GM12875 (cell line): Measurements from ENCODE around the gene SH2D3C.

Experiments
- H3K4me3 ChIP-seq: one replicate; pipeline ENCODE4 v1.5.1; 2011; ENCODE audit warnings: low read depth, low read length, control low read depth
- TF ChIP-seq, protein P1 (sequence below): IDR thresholded peaks from 2 replicates; pipeline ENCODE4 v1.5.1; 2011; ENCODE audit warnings: low read depth, mild to moderate bottlenecking, control low read depth, inconsistent platforms, low read length, moderate library complexity, borderline replicate concordance; ENCODE audit not compliant: insufficient read depth

The SH2D3C gene

DNA sequence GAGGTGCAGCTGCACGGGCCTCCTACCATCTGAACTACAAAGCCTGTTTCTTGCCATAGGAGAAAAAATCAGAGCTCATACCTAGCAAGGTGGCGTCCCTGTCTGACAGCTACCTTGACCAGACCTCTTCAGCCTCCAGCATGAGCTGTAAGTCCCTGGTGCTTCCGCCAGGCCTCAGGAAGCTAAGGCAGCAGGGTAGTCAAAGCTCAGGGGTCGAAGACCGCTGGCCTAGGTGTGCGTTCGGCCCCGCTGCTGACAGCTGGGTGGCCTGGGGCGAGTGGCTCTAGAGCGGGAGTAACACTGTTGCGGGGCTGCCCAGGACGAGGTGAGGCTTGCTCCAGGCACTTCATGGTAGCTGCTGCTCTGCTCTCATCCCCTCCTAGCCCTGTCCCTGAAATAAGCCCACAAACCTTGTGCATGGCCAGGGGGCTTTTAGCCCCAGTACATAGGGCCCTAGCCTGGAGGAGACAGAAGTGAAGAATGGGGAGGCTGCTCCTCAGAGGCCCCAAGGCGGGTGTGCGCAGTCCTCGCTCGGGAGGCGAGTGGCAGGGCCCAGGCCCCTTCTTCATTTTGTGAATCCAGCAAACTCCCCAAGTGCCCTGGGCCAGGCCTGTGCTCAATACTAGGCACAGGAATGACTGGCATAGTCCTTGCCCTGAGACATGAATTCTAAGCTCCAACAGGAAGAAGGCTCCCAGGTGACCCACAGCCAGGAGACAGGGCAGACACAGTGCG lies 48.8 kb downstream of the SH2D3C start:
- H3K4me3 ChIP-seq, result no peak overlapping the region
- TF ChIP-seq, protein P1, sequence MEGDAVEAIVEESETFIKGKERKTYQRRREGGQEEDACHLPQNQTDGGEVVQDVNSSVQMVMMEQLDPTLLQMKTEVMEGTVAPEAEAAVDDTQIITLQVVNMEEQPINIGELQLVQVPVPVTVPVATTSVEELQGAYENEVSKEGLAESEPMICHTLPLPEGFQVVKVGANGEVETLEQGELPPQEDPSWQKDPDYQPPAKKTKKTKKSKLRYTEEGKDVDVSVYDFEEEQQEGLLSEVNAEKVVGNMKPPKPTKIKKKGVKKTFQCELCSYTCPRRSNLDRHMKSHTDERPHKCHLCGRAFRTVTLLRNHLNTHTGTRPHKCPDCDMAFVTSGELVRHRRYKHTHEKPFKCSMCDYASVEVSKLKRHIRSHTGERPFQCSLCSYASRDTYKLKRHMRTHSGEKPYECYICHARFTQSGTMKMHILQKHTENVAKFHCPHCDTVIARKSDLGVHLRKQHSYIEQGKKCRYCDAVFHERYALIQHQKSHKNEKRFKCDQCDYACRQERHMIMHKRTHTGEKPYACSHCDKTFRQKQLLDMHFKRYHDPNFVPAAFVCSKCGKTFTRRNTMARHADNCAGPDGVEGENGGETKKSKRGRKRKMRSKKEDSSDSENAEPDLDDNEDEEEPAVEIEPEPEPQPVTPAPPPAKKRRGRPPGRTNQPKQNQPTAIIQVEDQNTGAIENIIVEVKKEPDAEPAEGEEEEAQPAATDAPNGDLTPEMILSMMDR, result no peak

DNA sequence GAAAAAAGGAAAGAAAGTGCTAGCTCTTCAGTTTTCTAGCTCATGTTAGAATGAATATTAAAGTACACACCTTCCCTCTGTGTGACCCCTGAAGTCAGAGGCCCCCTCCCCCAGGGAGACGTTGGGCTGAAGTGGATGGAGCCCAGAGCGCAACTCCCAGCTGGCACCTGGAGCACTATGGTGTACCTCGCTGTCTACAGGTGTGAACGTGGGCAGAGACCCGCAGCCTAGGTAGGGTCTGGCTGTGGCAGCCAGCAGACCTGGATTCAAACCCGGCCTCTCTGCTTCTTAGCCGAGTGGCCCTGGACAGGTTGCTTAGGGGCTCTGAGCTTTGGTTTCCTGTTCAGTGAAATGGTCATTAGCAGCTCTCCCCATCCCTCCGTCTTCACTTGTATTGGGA lies 49.7 kb downstream of the SH2D3C start:
- TF ChIP-seq, protein P1, result no peak
- no peak overlapping the region for H3K4me3 ChIP-seq

DNA sequence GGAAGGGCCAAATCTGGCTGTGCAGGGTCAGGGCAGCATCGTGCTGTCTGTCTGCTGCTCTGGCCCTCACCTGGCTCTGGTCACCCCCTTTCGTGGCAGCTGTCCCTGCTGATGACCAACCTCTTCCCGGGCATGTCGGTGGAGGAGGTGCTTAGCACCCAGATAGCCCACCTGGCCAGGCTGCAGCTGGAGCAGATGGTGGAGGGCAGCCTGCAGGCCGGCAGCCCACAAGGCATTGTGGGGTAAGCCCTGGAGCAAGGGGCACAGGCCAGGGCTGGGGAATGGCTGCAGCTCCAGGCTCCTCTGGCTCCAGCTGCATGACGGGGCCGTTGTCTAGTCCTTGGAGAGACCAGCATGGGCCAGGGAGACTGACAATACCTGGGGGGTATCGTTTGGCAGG lies 51.6 kb downstream of the SH2D3C start:
- no peak overlapping the region for H3K4me3 ChIP-seq
- TF ChIP-seq, protein P1, result no peak

DNA sequence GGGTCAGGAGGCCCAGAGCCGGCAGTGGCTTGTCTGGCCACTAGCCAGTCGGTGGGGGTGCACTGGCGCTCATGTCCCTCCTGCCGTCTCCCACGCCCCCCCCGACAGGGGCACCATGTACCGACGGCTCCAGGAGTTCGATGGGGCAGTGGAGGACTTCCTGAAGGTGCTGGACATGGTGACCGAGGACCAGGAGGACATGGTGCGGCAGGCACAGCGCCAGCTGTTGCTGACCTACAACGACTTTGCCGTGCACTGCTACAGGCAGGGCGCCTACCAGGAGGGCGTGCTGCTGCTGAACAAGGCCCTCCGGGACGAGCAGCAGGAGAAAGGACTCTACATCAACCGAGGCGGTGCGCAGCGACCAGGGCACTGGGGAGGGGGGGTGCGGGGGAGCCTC lies 54.5 kb downstream of the SH2D3C start:
- H3K4me3 ChIP-seq, result no peak overlapping the region
- TF ChIP-seq, protein P1, result no peak

DNA sequence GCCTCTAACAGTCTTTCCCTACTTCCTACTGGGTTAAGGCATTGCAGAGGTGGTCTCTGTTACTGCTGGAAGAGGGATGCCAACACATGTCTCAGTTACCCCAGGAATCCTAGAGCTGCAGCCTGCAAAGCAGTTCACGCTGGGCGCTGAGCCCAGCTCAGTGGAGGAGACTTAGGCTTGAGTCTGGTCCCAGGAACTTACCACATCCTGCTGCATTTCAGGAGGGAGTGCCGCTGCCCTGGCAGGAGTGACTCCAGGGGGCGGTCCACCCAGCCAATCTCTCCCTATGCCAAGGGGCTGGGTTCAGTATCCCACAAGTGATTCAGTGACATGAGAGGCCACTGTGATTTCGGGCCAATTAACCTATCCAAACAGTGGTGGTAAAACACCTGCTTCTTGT lies 55.0 kb downstream of the SH2D3C start:
- TF ChIP-seq, protein P1, result no peak
- no peak overlapping the region for H3K4me3 ChIP-seq

DNA sequence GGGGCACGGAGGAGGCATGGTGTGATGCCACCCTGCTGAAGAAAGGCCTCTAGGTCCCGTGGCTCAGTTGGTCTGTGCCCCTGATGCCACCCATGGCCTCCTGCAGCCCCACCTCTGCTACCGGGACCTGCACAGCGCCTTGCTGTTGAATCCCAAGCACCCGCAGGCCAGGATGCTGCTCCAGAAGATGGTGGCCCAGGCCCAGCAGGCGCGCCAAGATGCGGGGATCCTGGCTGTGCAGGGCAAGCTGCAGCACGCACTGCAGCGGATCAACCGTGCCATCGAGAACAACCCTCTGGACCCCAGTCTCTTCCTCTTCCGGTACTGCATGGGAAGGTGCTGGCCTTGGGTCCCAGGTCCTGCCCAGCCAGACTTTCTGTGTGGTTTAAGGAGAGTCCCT lies 55.5 kb downstream of the SH2D3C start:
- TF ChIP-seq, protein P1, result no peak
- H3K4me3 ChIP-seq, result no peak overlapping the region

DNA sequence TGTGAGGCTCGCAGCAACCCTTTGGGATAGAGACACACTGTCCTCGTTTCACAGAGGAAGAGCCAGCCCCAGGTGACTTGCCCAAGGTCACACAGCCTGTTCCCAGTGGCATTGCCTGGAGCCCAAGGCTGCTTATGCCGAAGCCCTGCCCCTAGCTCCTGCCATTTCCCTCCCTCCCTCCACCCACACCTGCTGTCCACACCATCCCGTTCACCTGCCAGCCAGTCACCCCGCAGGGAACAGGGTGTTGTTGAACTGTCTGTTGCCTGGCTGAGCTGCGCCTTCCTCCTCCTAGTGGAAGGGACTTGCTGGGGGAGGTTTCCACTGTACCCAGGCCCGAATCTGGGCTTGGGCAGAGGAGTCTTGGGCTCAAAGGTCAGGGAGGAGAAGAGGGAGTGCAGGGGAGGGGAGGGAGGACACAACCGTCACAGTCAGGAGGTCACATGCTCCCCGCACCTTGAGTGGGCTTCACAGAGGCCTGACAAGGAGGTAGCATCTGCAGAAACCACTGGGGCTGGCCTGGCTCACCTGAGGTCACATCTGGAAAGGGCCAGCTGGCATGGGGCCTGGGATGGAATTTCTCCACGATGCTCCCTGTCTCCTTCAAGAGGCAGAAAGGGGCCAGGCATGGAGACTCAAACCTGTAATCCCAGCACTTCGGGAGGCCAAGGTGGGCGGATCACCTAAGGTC lies 56.3 kb downstream of the SH2D3C start:
- TF ChIP-seq, protein P1, result no peak
- H3K4me3 ChIP-seq, result no peak overlapping the region
